HepG2 (cell line): Measurements from ENCODE around the gene TEDC2. TPM values are rescaled to one million over a fixed set of nuclear protein-coding genes. Genes with fewer than 3 reads are reported as not detected.

ENCODE experiments used
- ATAC-seq: fragments of 200-7000 bp; cut with Tn5 transposase; 3 replicates; pipeline ENCODE4 v1.9.1; 2020; ENCODE audit warnings: mild to moderate bottlenecking, moderate library complexity
- BruUV-seq: library from RNA; stranded (reverse); fragments of 400-500 nt; replicated peaks from 2 replicates; lab custom pipeline; 2021; lab: Mats Ljungman, UMichigan
- CTCF ChIA-PET: fragments of 300-600 bp; formaldehyde crosslinking; extraction: SDS; loops from one replicate; lab custom pipeline; 2021; ENCODE audit warnings: low total read pairs, inconsistent platforms, low intra/inter-chr PET ratio; lab: Yijun Ruan, JAX
- POLR2A ChIA-PET: fragments of 350-600 bp; sonication (Branson Sonifier 250); formaldehyde crosslinking; loops from one replicate; lab custom pipeline; 2020; ENCODE audit warnings: antibody characterized with exemption, inconsistent platforms; lab: Yijun Ruan, JAX
- DNase-seq: peaks from one replicate; pipeline ENCODE4 v3.0.0-alpha.2; 2015; ENCODE audit warnings: low spot score
- FAIRE-seq: peaks from 3 replicates; lab custom pipeline; 2011; peaks lifted over from hg19 to GRCh38; lab: Jason Lieb, UNC
- H2AFZ ChIP-seq: one replicate; pipeline ENCODE4 v1.6.1; 2011; ENCODE audit warnings: low read length, inconsistent platforms
- H3K27ac ChIP-seq: fragments of 300-600 bp; 3 replicates; pipeline ENCODE4 v1.8.0; 2011; ENCODE audit warnings: mixed run types, mild to moderate bottlenecking, mixed read lengths, low read length, inconsistent platforms; ENCODE audit not compliant: insufficient read depth; ENCODE audit errors: extremely low read length
- H3K27me3 ChIP-seq, 2 experiments: fragments of 200-600 bp in 1 of 2; 2 replicates in 1 of 2; 3 replicates in 1 of 2; pipeline versions ENCODE4 v1.6.0 to v1.8.0; 2011; ENCODE audit warnings: low read length in 2 of 2, mild to moderate bottlenecking in 2 of 2, moderate library complexity in 2 of 2, inconsistent platforms in 1 of 2; ENCODE audit not compliant: insufficient read depth in 2 of 2, control insufficient read depth in 1 of 2
- H3K36me3 ChIP-seq, 2 experiments: fragments of 200-600 bp in 1 of 2; replicated peaks in 1 of 2; 2 replicates in 1 of 2; 3 replicates in 1 of 2; pipeline versions ENCODE4 v1.5.1 to v1.8.0; 2011; ENCODE audit warnings: low read length in 2 of 2, inconsistent platforms in 1 of 2; ENCODE audit not compliant: insufficient read depth in 2 of 2, control insufficient read depth in 1 of 2
- H3K4me1 ChIP-seq: 2 replicates; pipeline ENCODE4 v1.5.1; 2012; ENCODE audit warnings: low read length, inconsistent platforms; ENCODE audit not compliant: insufficient read depth
- H3K4me2 ChIP-seq: 2 replicates; pipeline ENCODE4 v1.6.0; 2011; ENCODE audit warnings: low read depth, low read length, inconsistent platforms
- H3K4me3 ChIP-seq, 3 experiments: fragments of 200-600 bp in 1 of 3; sonication (generic), shearing (Covaris generic) in 1 of 3; replicated peaks in 1 of 3; 2 replicates each; pipeline ENCODE4 v1.5.1; 2011 to 2016; ENCODE audit warnings: low read length in 3 of 3, inconsistent platforms in 2 of 3, low read depth in 2 of 3, mild to moderate bottlenecking in 2 of 3, control low read depth in 1 of 3, mixed read lengths in 1 of 3; ENCODE audit not compliant: insufficient read depth in 1 of 3
- H3K79me2 ChIP-seq: one replicate; pipeline ENCODE4 v1.6.1; 2011; ENCODE audit warnings: low read length, inconsistent platforms; ENCODE audit not compliant: insufficient read depth
- H3K9ac ChIP-seq: 2 replicates; pipeline ENCODE4 v1.6.0; 2011; ENCODE audit warnings: mild to moderate bottlenecking, low read depth, low read length, inconsistent platforms; ENCODE audit not compliant: insufficient read depth
- H3K9me3 ChIP-seq: 2 replicates; pipeline ENCODE4 v1.5.1; 2012; ENCODE audit warnings: mild to moderate bottlenecking, low read length
- H4K20me1 ChIP-seq: 2 replicates; pipeline ENCODE4 v1.6.0; 2011; ENCODE audit warnings: inconsistent platforms, mild to moderate bottlenecking, low read length, moderate library complexity; ENCODE audit not compliant: insufficient read depth
- ADNP ChIP-seq: sonication (generic); formaldehyde crosslinking; IDR thresholded peaks from 2 replicates; pipeline ENCODE4 v1.4.0; 2020; ENCODE audit warnings: missing genetic modification reagents
- E2F1 ChIP-seq: sonication (generic); formaldehyde crosslinking; IDR thresholded peaks from 2 replicates; pipeline ENCODE4 v1.5.0; 2020; ENCODE audit warnings: missing genetic modification reagents
- KLF9 ChIP-seq: IDR thresholded peaks from 2 replicates; pipeline ENCODE4 v1.6.1; 2016; ENCODE audit warnings: low read depth
- MAZ ChIP-seq, 2 experiments: sonication (generic) in 1 of 2; formaldehyde crosslinking in 1 of 2; IDR thresholded peaks; 2 replicates each; pipeline versions ENCODE4 v1.5.0 to v1.6.1; 2012 to 2020; ENCODE audit warnings: low read depth in 2 of 2, mild to moderate bottlenecking in 2 of 2, borderline replicate concordance in 1 of 2, improper control_type of control experiment in 1 of 2, low read length in 1 of 2, missing genetic modification reagents in 1 of 2, moderate library complexity in 1 of 2
- PCBP2 ChIP-seq: fragments of 200-400 bp; formaldehyde crosslinking; optimal IDR thresholded peaks from 2 replicates; pipeline ENCODE3; 2018; ENCODE audit warnings: low read length, low read depth; ENCODE audit not compliant: poor library complexity, severe bottlenecking
- RBM22 ChIP-seq: fragments of 200-400 bp; formaldehyde crosslinking; optimal IDR thresholded peaks from 2 replicates; pipeline ENCODE3; 2017; ENCODE audit warnings: mild to moderate bottlenecking, low read length, moderate library complexity
- SOX5 ChIP-seq: IDR thresholded peaks from 2 replicates; pipeline ENCODE4 v1.6.1; 2016; ENCODE audit warnings: borderline replicate concordance
- SP5 ChIP-seq: IDR thresholded peaks from 2 replicates; pipeline ENCODE4 v1.6.1; 2016; ENCODE audit warnings: low read depth, borderline replicate concordance
- SRSF1 ChIP-seq: fragments of 200-400 bp; formaldehyde crosslinking; optimal IDR thresholded peaks from 2 replicates; pipeline ENCODE3; 2017; ENCODE audit warnings: mild to moderate bottlenecking, low read depth, low read length, moderate library complexity
- U2AF2 ChIP-seq: fragments of 200-400 bp; formaldehyde crosslinking; IDR thresholded peaks from 2 replicates; pipeline ENCODE4 v1.6.1; 2017; ENCODE audit warnings: low read depth, mild to moderate bottlenecking, low read length
- XBP1 ChIP-seq: sonication (generic); formaldehyde crosslinking; IDR thresholded peaks from 2 replicates; pipeline ENCODE4 v1.5.0; 2020; ENCODE audit warnings: missing genetic modification reagents
- ZNF234 ChIP-seq: sonication (generic); formaldehyde crosslinking; conservative IDR thresholded peaks from 2 replicates; pipeline ENCODE4 v1.5.1; 2020; ENCODE audit warnings: mild to moderate bottlenecking, missing genetic modification reagents
- ZNF235 ChIP-seq: sonication (generic); formaldehyde crosslinking; IDR thresholded peaks from 2 replicates; pipeline ENCODE4 v1.8.1; 2023; ENCODE audit warnings: mild to moderate bottlenecking, missing genetic modification reagents, borderline replicate concordance
- ZNF264 ChIP-seq: sonication (generic); formaldehyde crosslinking; IDR thresholded peaks from 2 replicates; pipeline ENCODE4 v1.4.0; 2020; ENCODE audit warnings: missing genetic modification reagents
- ZNF382 ChIP-seq: sonication (generic); formaldehyde crosslinking; IDR thresholded peaks from 2 replicates; pipeline ENCODE4 v1.5.0; 2020; ENCODE audit warnings: missing genetic modification reagents, mild to moderate bottlenecking, borderline replicate concordance
- ZNF430 ChIP-seq: sonication (generic); formaldehyde crosslinking; IDR thresholded peaks from 2 replicates; pipeline ENCODE4 v1.9.0; 2021; ENCODE audit warnings: mild to moderate bottlenecking, missing genetic modification reagents
- ZNF431 ChIP-seq: sonication (generic); formaldehyde crosslinking; IDR thresholded peaks from 2 replicates; pipeline ENCODE4 v1.9.0; 2022; ENCODE audit warnings: missing genetic modification reagents, low read depth, mild to moderate bottlenecking, borderline replicate concordance
- ZNF775 ChIP-seq: sonication (generic); formaldehyde crosslinking; IDR thresholded peaks from 2 replicates; pipeline ENCODE4 v1.4.0; 2020; ENCODE audit warnings: missing genetic modification reagents, mild to moderate bottlenecking, moderate library complexity, borderline replicate concordance
- ZNF83 ChIP-seq: sonication (generic); formaldehyde crosslinking; IDR thresholded peaks from 2 replicates; pipeline ENCODE4 v1.4.0; 2020; ENCODE audit warnings: missing genetic modification reagents, mild to moderate bottlenecking, borderline replicate concordance
- ZNF850 ChIP-seq: sonication (generic); formaldehyde crosslinking; conservative IDR thresholded peaks from 2 replicates; pipeline ENCODE4 v1.9.0; 2021; ENCODE audit warnings: mild to moderate bottlenecking, missing genetic modification reagents
- WGBS: methylation state at CpG from one replicate; pipeline ENCODE4 v1.1.6; 2017; ENCODE audit warnings: low lambda C conversion rate; 5-methylcytosine and 5-hydroxymethylcytosine counted together
- in situ Hi-C: cut with HindIII; loops from 2 replicates; pipeline ENCODE4 v1.10.0; 2017; ENCODE audit warnings: low pct_unique_long_range_greater_than_20kb; ENCODE audit not compliant: extremely low pct_ligation_motif_present
- intact Hi-C: fragments of 100-400 bp; cut with micrococcal nuclease; formaldehyde crosslinking; loops from one replicate; pipeline ENCODE4 v1.10.0; 2022; ENCODE audit not compliant: unreplicated experiment
- polyA plus RNA-seq, 8 experiments: library from polyadenylated mRNA; depleted of rRNA in 3 of 8; stranded (reverse) in 7 of 8; unstranded in 1 of 8; fragments of >200 nt; fragmentation: Illumina TruSeq in 4 of 8; extraction: Trizol in 4 of 8; gene quantifications; 2 replicates each; pipeline versions ENCODE4 v1.2.1 to v1.2.3, GENCODE V29; 2011 to 2016; ENCODE audit warnings: low read depth in 4 of 8, missing spikeins in 1 of 8, mixed read lengths in 1 of 8; ENCODE audit not compliant: insufficient read depth in 1 of 8
- total RNA-seq, 5 experiments: library from RNA; depleted of rRNA; stranded (reverse); fragments of >200 nt; fragmentation: Illumina TruSeq; extraction: Trizol; gene quantifications; 2 replicates each; pipeline ENCODE4 v1.2.3, GENCODE V29; 2016; ENCODE audit warnings: low read depth in 1 of 5
- TF ChIP-seq, protein P1 (sequence below): sonication (generic); formaldehyde crosslinking; IDR thresholded peaks from 2 replicates; pipeline ENCODE4 v1.4.0; 2020; ENCODE audit warnings: missing genetic modification reagents; ENCODE audit errors: not compliant biosample characterization
- TF ChIP-seq, protein P2 (sequence below): sonication (generic); formaldehyde crosslinking; IDR thresholded peaks from 2 replicates; pipeline ENCODE4 v1.5.1; 2020; ENCODE audit warnings: missing genetic modification reagents, mild to moderate bottlenecking, borderline replicate concordance

Gene TEDC2
- total and polyA plus RNA-seq, 2 of the 13 experiments (the other 11 are each of a cell fraction or from before 2014, with no cell fraction given): 6.2 to 24.4 TPM

GRCh38 chr16:2472488-2472864, 12.6 kb downstream of the TEDC2 start:
- H3K27me3 ChIP-seq: peaks cover 8 to 25% of the 10 kb centered on the region in 2 experiments
- H3K9ac ChIP-seq: no peak overlapping the region
- no peak for DNase-seq
- peaks cover 9% of the 10 kb centered on the region; the same call in 1 of the 2 replicates for H4K20me1 ChIP-seq
- no peak for FAIRE-seq
- H3K4me3 ChIP-seq: peak overlapping the region in 1 of 3 experiments; percentile 85; a peak in 2 of 6 replicates
- in situ Hi-C loops: no loop called here
- intact Hi-C loops: loop anchor here (5.0 kb wide), 1 partner anchor 40 kb away; no protein-coding TSS in a partner anchor
- no peaks in the 10 kb centered on the region for H3K9me3 ChIP-seq
- H3K4me1 ChIP-seq: peaks cover 71% of the 10 kb centered on the region
- CTCF ChIA-PET: no interaction called here
- peak overlapping the region; percentile 89 for H3K4me2 ChIP-seq
- POLR2A ChIA-PET: interaction anchor here (0.8 kb wide), 1 partner anchor 12 kb away, joined by 3 read pairs; the partner anchor contains the start of gene TEDC2
- no TSS peak for BruUV-seq
- no peak for ATAC-seq
- WGBS: 62% methylated on average over 6 of the region's 27 CpGs
- H3K79me2 ChIP-seq: no peaks in the 10 kb centered on the region
- no peak overlapping the region for H2AFZ ChIP-seq
- no peaks in the 10 kb centered on the region for H3K36me3 ChIP-seq
- H3K27ac ChIP-seq: no peak overlapping the region
- TF ChIP-seq RBM22 (no peak), SRSF1 (no peak), XBP1 (no peak), U2AF2 (no peak), MAZ (IDR thresholded peaks at IDR 0.05; ENCODE audit: borderline replicate concordance, low read depth, low read length) (no peak), MAZ (CRISPR knock-in tag; IDR thresholded peaks at IDR 0.05; ENCODE audit: low read depth) (no peak), KLF9 (CRISPR knock-in tag) (no peak), ZNF83 (CRISPR knock-in tag) (0 out of 2 replicates have a peak, but pooled peaks have one; percentile 17), ZNF264 (CRISPR knock-in tag) (no peak), E2F1 (no peak), ZNF430 (no peak), ADNP (CRISPR knock-in tag) (no peak), ZNF234 (CRISPR knock-in tag) (peak; percentile 30; the same call in 1 of the 2 replicates), ZNF382 (no peak), SP5 (no peak), PCBP2 (no peak), ZNF850 (no peak), ZNF775 (CRISPR knock-in tag) (no peak), SOX5 (no peak), ZNF431 (CRISPR knock-in tag) (no peak), ZNF235 (CRISPR knock-in tag) (0 out of 2 replicates have a peak, but pooled peaks have one; percentile 43)
- TF ChIP-seq, protein P1, sequence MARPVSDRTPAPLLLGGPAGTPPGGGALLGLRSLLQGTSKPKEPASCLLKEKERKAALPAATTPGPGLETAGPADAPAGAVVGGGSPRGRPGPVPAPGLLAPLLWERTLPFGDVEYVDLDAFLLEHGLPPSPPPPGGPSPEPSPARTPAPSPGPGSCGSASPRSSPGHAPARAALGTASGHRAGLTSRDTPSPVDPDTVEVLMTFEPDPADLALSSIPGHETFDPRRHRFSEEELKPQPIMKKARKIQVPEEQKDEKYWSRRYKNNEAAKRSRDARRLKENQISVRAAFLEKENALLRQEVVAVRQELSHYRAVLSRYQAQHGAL (CRISPR knock-in tag): no peak
- TF ChIP-seq, protein P2, sequence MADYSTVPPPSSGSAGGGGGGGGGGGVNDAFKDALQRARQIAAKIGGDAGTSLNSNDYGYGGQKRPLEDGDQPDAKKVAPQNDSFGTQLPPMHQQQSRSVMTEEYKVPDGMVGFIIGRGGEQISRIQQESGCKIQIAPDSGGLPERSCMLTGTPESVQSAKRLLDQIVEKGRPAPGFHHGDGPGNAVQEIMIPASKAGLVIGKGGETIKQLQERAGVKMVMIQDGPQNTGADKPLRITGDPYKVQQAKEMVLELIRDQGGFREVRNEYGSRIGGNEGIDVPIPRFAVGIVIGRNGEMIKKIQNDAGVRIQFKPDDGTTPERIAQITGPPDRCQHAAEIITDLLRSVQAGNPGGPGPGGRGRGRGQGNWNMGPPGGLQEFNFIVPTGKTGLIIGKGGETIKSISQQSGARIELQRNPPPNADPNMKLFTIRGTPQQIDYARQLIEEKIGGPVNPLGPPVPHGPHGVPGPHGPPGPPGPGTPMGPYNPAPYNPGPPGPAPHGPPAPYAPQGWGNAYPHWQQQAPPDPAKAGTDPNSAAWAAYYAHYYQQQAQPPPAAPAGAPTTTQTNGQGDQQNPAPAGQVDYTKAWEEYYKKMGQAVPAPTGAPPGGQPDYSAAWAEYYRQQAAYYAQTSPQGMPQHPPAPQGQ (CRISPR knock-in tag): no peak
